ENCODE measurements around the gene MYCBPAP. TPM values are rescaled to one million over a fixed set of nuclear protein-coding genes. Genes with fewer than 3 reads are reported as not detected.
A peak's percentile ranks its signal among the peaks of the same experiment; 100 is the strongest.

MYCBPAP gene
- total RNA-seq, 1 experiment from 2014 or later: 1.1 TPM

DNA sequence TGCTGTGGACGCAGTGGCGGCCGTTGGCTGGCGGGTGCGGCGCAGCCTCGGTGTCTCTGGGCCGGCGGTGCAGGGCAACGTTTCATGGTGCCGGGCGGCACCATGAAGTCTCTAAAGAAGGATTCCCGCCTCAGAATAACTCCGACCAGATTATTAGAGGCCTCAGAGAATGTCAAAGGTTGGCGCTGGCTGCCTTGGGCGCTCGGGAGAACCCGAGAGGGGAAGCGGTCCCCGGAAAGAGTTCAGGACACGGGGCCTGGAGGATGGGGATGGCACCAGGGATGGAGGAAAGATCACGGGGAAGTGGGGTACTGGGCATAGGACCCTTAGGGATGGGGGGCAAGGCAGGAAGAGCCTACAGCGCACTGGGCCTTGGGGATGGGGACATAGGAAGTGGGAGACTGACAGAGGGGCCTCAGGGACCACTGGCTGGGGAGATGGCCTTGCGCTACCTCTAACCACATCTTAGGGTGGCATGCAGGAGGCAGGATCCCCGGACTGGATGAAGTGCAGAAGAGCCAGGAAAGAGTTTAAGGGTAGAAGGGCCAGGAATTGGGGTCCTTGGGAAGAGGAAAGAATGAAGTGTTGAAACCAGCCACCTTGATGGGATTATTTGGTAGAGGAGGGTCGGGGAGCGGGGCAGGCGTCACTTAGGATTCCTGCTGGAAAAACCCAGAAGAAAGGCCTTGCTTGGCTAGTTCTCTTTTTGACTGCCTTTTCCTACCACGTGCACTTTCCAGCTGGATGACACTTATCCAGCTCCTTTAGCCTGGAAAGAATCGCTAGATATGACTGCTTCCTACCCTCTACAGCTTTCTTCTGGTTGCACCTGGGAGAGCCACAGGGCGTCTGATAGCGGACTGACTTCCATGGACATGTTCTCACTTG, 578 bp downstream of the MYCBPAP start:
- DNase-seq (ENCODE audit: low read depth): no peak
- in situ Hi-C loops (cut with HindIII; ENCODE audit: low pct_unique_long_range_greater_than_20kb, low sequenced_read_pairs): no loop called here

DNA sequence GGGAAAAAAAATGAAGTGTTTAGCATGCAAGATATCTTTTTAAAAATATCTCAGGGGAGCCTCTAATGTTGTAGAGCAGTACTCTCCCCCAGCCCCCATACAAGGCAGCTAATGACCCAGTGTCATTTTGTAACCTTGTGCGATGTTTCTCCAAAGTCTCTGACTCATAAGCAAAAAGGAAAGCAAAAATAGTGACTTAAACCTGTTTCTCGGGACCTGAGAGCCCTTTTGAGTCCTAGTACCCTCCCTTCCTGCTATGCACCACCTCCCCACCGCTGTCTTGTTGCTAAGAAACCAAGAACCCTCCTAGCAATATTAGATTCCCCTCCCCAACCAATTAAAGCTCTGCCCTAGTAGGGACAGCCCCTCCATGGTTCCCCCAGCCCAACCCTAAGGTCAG, 2.8 kb downstream of the MYCBPAP start:
- in situ Hi-C loops (cut with HindIII; ENCODE audit: low pct_unique_long_range_greater_than_20kb, low sequenced_read_pairs): no loop called here
- DNase-seq (ENCODE audit: low read depth): peak; percentile 21

DNA sequence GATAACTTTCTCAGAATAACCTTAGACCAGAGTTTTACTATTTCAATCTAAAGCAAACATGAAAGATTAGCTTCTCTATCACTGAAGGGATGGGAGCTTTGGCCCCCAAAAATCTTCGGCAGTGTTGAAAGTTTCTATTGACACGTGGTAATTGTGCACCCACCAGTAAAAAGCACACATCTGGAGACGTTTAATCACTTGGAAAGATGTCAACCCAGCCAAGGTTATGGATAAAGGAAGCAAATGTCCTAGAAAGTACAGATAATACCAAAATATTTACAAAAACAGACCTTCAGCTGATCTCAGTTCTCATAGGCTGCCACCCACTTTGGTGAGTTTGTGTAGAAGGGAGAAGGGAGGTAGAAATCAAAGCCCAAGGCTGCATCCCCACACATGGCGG, 5.3 kb downstream of the MYCBPAP start:
- DNase-seq (ENCODE audit: low read depth): no peak
- in situ Hi-C loops (cut with HindIII; ENCODE audit: low pct_unique_long_range_greater_than_20kb, low sequenced_read_pairs): no loop called here

DNA sequence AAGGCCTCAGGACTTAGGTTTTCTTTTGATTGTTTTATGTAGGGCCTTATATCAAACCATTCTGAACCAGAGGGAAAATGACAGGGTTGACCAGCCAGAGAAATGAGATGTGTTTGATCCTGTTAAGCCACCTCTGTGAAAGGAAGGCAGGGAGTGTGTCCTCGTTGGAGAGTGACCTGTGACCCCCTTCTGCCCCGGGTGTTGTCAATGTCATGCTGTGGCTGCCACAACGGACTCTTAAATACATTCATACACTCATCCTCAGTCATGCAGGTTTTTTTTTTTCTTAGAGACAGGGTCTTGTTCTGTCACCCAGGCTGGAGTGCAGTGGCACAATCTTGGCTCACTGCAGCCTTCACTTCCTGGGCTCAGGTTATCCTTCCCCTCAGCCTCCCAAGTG, 6.1 kb downstream of the MYCBPAP start:
- in situ Hi-C loops (cut with HindIII; ENCODE audit: low pct_unique_long_range_greater_than_20kb, low sequenced_read_pairs): no loop called here
- DNase-seq (ENCODE audit: low read depth): no peak

DNA sequence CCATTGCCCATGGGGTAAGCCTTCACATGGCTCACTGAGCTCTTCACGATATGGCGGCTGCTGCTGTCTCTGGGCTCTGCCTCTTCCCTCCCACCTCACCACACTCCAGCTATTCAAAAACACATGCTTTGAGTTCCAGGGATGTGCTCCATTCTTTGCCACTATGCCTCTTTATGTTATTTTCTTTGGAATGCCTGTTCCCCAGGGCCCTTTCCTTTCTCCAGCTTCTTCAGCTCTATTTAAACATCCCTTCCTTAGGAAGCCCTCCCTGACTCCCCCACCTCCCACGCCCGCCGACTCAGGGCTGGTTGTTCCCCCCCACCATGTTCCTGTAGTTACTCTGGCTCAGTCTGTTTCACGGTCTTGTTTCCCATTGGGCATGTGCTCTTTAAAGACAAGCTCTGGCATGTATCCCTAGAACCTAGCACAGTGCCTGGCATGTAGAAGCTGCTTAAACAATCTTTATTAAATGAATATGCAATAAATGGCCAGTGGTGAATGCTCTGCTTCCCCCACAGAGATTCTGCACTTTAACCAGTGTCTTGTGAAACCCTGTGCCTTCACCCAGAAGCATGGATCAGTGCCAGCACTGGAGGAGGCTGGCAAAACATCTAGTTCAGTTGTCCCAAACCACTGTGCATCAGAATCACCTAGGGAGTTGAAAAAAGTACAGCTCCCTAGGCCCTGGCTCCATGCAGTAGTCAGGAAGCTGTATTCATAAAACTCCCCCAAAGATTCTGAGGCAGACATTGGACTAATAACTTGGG, 6.9 kb downstream of the MYCBPAP start:
- in situ Hi-C loops (cut with HindIII; ENCODE audit: low pct_unique_long_range_greater_than_20kb, low sequenced_read_pairs): no loop called here
- no peak for DNase-seq (ENCODE audit: low read depth)

DNA sequence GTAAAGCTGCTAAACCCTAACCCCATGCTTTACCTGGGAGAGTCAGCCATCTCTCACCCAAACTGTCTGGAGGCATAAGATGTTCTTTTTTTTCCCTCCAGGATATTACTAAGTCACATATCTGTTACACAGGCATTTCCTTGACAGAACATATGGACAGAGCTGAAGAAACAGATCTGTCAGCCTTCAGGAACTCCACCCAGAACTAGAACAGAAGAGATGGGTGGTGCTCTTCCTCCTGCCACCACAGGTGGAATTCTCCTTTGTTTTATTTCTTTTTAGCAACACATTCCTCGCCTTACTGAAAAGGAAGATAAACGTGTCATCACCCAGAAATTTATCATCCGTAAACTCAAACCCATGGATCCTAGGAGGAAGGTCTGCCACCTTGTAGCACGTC, 8.8 kb downstream of the MYCBPAP start:
- in situ Hi-C loops (cut with HindIII; ENCODE audit: low pct_unique_long_range_greater_than_20kb, low sequenced_read_pairs): no loop called here
- no peak for DNase-seq (ENCODE audit: low read depth)

DNA sequence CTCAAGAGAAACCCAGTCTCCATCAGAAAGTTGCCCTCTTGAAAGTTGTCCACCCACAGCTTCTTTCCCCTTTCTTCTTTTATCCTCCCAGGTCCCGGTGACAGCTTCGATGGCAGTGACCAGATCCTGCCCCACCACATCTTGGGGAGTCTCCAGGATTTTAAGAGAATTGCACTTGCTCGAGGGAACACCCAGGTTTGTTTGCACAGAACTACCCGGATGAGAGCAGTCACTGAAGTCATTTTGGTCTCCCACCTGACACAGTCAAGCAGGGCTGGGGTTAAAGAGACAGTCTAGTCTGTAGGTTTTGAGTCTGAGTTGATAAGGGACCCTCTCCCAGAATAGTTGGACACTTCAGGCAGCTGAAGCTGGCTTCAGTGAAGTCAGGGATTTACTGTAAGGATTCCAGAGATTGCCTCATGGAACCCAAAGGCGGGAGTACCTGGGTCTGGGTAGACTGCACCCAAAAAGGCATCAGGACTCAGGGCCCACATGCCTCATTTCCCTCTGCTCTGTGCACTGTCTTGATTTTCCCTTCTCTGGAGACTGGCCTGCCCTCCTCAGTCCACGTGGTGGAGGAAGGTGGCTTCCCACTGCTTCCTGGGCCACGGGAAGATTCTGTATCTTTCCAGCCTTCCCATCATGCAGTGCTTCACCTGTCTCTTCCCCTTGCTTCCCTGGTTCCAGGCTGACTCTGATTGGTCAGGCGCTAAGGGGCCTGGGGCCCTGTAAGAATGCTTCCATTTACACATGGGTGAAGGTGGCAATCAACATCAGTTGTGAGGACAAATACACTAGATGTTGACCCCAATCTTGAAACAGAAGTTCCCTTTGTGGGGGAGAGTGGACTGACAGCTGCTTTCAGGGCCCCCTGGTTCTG, 9.5 kb downstream of the MYCBPAP start:
- in situ Hi-C loops (cut with HindIII; ENCODE audit: low pct_unique_long_range_greater_than_20kb, low sequenced_read_pairs): no loop called here
- DNase-seq (ENCODE audit: low read depth): no peak

DNA sequence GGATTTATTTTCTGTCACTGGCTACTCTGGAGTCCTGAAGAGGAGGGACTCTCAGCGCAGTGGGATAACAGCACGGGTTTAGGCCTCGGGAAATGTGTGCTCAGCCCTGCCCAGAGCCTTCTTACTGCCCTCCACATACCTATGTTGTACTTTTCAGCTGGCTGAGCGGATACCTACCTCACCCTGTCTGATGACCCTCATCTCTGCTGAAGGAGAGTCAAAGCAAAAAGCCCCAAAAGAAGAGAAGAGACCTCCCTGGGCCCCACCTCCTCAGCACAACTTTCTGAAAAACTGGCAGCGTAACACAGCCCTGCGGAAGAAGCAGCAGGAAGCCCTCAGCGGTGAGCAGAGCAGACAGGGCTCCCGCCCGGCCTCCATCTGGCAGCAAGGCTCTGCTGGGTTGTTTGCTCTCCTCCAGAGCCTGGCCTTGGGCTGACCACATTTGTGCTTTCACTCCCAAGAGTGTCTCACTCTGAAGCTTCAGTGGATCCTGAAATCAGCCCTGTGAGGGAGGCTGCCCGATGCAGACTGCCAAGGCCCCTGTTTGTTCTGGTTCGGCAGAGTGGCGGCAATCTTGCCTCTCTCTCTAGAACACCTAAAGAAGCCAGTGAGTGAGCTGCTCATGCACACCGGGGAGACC, 10.3 kb downstream of the MYCBPAP start:
- in situ Hi-C loops (cut with HindIII; ENCODE audit: low pct_unique_long_range_greater_than_20kb, low sequenced_read_pairs): no loop called here

DNA sequence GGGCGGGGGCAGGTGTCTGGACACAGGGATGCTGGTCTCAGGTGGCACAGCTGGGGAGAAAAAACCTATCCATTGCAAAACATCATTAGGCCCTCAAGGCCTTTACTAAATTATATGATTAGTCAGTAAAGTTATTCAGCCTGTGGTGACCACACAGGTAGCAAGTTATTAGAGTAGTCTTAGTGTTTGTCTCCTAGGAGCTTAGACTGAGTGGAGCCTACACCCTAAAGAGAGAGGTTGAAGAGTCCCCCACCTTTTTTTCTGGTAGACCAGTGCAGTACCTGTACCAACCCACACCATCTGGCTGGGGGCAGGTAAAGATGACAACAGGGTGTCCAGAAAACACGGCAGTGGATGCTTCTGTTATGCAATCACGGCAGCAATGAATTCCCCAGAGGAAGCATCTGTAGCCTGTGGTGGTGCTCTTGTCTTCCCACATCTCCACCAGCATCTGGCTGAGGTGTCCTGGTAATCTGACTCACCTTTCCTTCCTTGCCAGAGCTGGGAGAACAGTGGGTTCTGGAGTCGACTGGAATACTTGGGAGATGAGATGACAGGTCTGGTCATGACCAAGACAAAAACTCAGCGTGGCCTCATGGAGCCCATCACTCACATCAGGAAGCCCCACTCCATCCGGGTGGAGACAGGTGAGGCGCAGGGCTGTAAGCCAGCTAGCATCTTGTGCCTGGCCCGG, 11.0 kb downstream of the MYCBPAP start:
- in situ Hi-C loops (cut with HindIII; ENCODE audit: low pct_unique_long_range_greater_than_20kb, low sequenced_read_pairs): no loop called here

More for the DNA sequence above, 10.3 kb downstream of the MYCBPAP start:
- no peak for DNase-seq (ENCODE audit: low read depth)

DNA sequence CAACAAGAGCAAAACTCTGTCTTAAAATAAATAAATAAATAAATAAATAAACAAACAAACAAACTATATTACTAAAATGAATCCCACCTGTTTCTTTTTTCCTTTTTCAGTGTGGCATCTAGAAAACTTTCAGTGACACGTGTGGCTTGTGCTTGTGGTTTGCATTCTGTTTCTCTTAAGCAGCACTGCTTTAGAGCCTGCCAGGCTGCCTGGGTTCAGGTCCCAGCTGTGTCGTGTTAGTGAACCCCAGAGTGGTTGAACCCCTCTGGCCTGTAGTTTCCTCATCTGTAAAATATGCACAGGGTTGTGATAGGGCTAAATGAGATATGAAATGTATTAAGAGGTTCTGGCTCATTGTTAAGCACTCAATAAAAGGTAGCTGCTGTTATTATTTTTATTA, 12.2 kb downstream of the MYCBPAP start:
- in situ Hi-C loops (cut with HindIII; ENCODE audit: low pct_unique_long_range_greater_than_20kb, low sequenced_read_pairs): no loop called here
- no peak for DNase-seq (ENCODE audit: low read depth)

More for the DNA sequence above, 11.0 kb downstream of the MYCBPAP start:
- DNase-seq (ENCODE audit: low read depth): no peak

DNA sequence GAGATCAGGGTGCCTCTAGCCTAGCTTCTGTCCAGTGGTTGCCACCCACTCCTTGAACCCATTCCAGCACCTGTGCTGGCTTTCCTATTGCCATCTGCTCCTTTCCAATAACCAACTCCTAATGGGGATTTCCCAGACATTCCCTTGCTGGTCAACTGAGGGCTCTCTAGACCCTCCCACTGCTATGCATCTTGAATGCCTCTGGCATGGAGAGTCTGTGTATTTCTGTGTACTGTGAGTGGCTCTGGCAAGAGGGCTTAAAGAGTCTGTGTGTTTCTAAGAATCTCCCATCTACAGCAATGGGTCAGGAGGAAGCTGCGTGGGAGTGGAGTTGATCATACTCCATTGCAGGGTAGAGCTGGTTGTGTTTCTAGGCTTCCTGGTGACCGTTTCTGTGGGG, 13.3 kb downstream of the MYCBPAP start:
- no peak for DNase-seq (ENCODE audit: low read depth)
- in situ Hi-C loops (cut with HindIII; ENCODE audit: low pct_unique_long_range_greater_than_20kb, low sequenced_read_pairs): no loop called here

DNA sequence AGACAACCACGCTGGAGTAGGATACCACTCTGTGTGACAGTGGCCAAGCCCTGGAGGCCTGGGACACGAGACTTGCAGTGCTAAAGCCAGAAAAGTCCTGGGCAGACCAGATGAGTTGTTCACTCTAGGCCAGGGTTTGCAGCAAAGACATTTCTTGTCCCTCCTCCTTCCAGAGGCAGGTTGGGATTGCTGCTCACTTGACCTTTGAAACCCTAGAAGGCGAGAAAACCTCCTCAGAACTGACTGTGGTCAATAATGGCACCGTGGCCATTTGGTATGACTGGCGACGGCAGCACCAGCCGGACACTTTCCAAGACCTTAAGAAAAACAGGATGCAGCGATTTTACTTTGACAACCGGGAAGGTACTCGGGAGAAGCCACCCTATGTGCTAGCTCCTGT, 14.5 kb downstream of the MYCBPAP start:
- DNase-seq (ENCODE audit: low read depth): no peak
- in situ Hi-C loops (cut with HindIII; ENCODE audit: low pct_unique_long_range_greater_than_20kb, low sequenced_read_pairs): no loop called here

DNA sequence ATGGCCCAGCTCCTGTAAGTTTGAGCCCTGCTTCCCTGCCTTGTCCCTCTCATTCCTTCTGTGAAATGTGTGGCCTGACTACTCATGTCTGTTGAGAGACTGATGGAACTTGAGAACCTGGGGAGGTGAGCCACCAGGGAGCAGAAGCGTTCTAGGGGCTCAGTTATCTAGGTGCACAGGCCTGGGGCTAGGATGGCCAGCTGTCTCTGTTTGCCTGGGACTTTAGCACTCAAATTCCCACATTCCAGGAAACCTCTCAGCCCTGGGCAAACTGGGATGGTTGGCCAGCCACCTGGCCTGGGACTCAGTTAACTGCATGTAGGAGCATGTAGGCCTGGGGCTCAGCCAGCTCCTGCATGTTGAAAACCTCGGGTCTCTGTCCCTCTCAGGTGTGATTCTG, 15.0 kb downstream of the MYCBPAP start:
- in situ Hi-C loops (cut with HindIII; ENCODE audit: low pct_unique_long_range_greater_than_20kb, low sequenced_read_pairs): no loop called here
- DNase-seq (ENCODE audit: low read depth): no peak

DNA sequence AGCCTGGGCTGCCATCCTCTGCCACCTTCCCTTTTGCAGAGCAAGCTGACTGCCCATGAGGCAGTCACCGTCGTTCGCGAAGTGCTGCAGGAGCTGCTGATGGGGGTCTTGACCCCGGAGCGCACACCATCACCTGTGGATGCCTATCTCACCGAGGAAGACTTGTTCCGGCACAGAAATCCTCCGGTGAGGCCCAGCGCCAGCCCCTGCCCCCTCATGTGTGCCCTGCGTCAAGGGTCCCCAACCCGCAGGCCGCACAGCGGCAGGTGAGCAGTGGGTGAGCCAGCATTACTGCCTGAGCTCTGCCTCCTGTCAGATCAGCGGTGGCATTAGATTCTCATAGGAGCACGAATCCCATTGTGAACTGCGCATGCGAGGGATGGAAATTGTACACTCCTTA, 16.6 kb downstream of the MYCBPAP start:
- in situ Hi-C loops (cut with HindIII; ENCODE audit: low pct_unique_long_range_greater_than_20kb, low sequenced_read_pairs): no loop called here

DNA sequence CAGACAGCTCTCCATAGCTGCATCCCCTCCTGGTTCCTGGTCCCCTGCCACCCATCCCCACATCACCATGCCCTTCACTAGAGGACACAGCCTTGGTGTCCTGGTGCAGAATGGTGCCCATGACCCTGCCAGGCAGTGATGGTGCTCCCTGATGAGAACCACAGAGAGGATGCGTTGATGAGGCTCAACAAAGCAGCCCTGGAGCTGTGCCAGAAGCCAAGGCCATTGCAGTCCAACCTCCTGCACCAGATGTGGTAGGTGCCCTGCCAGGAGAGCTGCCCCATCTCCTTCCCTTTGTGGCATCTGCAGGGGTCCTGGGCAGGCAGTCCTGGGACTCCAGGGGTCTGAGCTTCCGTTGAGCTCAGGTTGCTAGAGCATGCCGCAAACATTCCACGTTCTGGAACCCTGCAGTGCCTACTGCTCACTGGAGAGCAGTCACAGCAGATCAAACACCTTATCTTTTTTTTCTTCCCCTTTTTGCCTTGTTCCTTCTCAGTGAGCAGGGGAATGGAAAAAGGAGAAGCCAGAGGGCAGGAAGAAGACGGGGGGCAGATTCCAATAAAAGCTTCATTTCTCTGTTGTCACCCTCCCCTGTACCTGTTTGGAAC, 19.0 kb downstream of the MYCBPAP start:
- in situ Hi-C loops (cut with HindIII; ENCODE audit: low pct_unique_long_range_greater_than_20kb, low sequenced_read_pairs): no loop called here
- no peak for DNase-seq (ENCODE audit: low read depth)

More for the DNA sequence above, 16.6 kb downstream of the MYCBPAP start:
- DNase-seq (ENCODE audit: low read depth): no peak

DNA sequence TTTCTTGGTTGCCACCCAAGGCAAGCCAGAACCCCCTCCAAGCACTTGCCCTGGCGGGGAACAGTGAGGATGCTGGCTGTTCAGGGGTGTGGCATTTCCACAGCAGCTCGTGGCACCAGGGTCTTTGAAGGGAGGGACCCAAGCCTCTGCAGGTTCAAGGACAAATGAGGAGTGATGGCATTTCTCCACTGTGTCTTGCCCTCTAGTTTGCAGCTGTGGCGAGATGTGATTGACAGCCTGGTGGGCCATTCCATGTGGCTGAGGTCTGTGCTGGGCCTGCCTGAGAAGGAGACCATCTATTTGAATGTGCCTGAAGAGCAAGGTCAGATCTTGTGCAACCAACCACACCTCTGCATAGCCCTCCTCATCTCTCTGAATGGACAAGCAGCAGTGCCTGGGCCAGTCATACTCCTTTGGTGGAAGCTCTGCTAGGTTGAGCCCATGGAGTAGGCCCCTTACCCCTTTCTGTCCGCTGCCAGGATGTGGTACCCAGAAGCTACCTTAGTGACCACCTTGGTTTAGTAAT, 19.8 kb downstream of the MYCBPAP start:
- in situ Hi-C loops (cut with HindIII; ENCODE audit: low pct_unique_long_range_greater_than_20kb, low sequenced_read_pairs): no loop called here
- DNase-seq (ENCODE audit: low read depth): no peak

DNA sequence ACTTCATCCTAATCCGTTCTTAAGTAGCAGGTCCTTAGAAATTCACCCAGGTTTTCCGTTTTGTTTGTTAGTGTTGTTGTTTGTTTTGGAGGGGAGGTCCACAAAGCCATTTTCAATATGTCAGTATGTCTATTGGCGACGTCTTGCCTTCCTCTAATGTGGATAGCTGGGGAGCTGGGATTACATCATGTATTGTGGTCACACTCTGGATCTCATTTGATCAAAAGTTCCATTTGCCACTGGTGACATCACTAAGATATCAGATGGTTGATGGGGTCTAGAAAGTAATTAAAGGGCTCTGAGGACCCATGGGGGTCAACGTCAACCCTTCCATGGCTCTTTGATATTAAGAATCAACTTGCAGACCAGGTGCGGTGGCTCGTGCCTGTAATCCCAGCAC, 21.6 kb downstream of the MYCBPAP start:
- no peak for DNase-seq (ENCODE audit: low read depth)
- in situ Hi-C loops (cut with HindIII; ENCODE audit: low pct_unique_long_range_greater_than_20kb, low sequenced_read_pairs): no loop called here

All from Caki2 (cell line).